ENCODE results near the gene CXADR.

The CXADR gene

DNA sequence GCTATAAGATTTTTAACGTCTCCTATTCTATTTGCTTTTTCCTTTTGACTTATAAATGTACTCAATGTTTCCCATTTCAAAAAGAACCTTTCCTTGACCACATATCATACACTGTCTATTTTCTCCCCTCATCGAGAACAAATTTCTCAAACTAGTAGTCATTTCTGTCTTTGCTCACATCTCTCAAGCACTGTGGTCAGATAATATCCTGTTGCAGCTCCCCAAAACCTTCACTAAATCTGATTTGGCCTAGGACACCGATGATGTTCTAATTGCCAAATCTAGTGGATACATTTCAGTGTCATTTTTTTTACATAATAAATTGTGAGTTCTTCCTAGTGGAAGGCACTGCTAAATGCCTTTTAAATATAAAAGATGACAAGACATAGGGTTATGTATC lies 19.4 kb downstream of the CXADR start:
- Histone ChIP-seq H3K27me3 (ENCODE audit: insufficient read depth, poor library complexity, severe bottlenecking) (no peaks in the 10 kb centered on the region), H3K27ac (replicated peaks) (no peak overlapping the region), H3K4me3 (replicated peaks; ENCODE audit: insufficient read depth, low read length) (no peak overlapping the region)
- no peak for DNase-seq (ENCODE audit: low read depth in 1 of 2, low spot score in 1 of 2)
- no peak for TF ChIP-seq GABPA (IDR thresholded peaks at IDR 0.05; ENCODE audit: low read depth)
- TF ChIP-seq, protein P1, sequence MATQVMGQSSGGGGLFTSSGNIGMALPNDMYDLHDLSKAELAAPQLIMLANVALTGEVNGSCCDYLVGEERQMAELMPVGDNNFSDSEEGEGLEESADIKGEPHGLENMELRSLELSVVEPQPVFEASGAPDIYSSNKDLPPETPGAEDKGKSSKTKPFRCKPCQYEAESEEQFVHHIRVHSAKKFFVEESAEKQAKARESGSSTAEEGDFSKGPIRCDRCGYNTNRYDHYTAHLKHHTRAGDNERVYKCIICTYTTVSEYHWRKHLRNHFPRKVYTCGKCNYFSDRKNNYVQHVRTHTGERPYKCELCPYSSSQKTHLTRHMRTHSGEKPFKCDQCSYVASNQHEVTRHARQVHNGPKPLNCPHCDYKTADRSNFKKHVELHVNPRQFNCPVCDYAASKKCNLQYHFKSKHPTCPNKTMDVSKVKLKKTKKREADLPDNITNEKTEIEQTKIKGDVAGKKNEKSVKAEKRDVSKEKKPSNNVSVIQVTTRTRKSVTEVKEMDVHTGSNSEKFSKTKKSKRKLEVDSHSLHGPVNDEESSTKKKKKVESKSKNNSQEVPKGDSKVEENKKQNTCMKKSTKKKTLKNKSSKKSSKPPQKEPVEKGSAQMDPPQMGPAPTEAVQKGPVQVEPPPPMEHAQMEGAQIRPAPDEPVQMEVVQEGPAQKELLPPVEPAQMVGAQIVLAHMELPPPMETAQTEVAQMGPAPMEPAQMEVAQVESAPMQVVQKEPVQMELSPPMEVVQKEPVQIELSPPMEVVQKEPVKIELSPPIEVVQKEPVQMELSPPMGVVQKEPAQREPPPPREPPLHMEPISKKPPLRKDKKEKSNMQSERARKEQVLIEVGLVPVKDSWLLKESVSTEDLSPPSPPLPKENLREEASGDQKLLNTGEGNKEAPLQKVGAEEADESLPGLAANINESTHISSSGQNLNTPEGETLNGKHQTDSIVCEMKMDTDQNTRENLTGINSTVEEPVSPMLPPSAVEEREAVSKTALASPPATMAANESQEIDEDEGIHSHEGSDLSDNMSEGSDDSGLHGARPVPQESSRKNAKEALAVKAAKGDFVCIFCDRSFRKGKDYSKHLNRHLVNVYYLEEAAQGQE (IDR thresholded peaks at IDR 0.05; ENCODE audit: insufficient replicate concordance, low read depth), result no peak
- no peak for TF ChIP-seq SPI1 (IDR thresholded peaks at IDR 0.05; ENCODE audit: borderline replicate concordance, low read depth)
- no peak for TF ChIP-seq POLR2AphosphoS5 (IDR thresholded peaks at IDR 0.05; ENCODE audit: low read depth)
- TF ChIP-seq, protein P2, sequence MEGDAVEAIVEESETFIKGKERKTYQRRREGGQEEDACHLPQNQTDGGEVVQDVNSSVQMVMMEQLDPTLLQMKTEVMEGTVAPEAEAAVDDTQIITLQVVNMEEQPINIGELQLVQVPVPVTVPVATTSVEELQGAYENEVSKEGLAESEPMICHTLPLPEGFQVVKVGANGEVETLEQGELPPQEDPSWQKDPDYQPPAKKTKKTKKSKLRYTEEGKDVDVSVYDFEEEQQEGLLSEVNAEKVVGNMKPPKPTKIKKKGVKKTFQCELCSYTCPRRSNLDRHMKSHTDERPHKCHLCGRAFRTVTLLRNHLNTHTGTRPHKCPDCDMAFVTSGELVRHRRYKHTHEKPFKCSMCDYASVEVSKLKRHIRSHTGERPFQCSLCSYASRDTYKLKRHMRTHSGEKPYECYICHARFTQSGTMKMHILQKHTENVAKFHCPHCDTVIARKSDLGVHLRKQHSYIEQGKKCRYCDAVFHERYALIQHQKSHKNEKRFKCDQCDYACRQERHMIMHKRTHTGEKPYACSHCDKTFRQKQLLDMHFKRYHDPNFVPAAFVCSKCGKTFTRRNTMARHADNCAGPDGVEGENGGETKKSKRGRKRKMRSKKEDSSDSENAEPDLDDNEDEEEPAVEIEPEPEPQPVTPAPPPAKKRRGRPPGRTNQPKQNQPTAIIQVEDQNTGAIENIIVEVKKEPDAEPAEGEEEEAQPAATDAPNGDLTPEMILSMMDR (IDR thresholded peaks at IDR 0.05; ENCODE audit: insufficient read depth, low read length), result no peak

DNA sequence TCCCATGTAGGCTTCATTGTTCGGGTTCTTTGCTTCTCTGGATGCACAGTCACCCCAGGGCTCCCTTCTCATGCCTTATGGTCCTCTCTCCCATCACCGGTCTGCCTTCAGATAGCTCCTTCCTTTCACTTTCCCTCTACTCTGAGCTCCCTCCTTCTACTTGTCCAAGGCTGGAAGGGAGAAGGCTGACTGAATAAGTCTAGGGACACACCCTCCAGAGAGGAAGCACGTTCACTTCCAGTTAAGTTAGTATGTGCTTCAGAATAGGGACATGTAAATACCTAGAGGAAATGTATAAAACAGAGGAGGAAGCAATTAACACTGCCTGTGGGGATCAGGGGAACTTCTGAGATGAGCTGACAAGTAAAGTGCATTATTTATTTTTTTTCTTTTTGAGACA lies 23.5 kb downstream of the CXADR start:
- TF ChIP-seq, protein P2 (IDR thresholded peaks at IDR 0.05; ENCODE audit: insufficient read depth, low read length), result no peak
- no peak for TF ChIP-seq GABPA (IDR thresholded peaks at IDR 0.05; ENCODE audit: low read depth)
- no peak for TF ChIP-seq SPI1 (IDR thresholded peaks at IDR 0.05; ENCODE audit: borderline replicate concordance, low read depth)
- TF ChIP-seq POLR2AphosphoS5 (IDR thresholded peaks at IDR 0.05; ENCODE audit: low read depth), result no peak
- TF ChIP-seq, protein P1 (IDR thresholded peaks at IDR 0.05; ENCODE audit: insufficient replicate concordance, low read depth), result no peak
- no peak overlapping the region for H3K4me3 ChIP-seq (replicated peaks; ENCODE audit: insufficient read depth, low read length)
- no peaks in the 10 kb centered on the region for H3K27me3 ChIP-seq (ENCODE audit: insufficient read depth, poor library complexity, severe bottlenecking)
- DNase-seq (ENCODE audit: low read depth in 1 of 2, low spot score in 1 of 2), result no peak
- H3K27ac ChIP-seq (replicated peaks), result no peak overlapping the region

DNA sequence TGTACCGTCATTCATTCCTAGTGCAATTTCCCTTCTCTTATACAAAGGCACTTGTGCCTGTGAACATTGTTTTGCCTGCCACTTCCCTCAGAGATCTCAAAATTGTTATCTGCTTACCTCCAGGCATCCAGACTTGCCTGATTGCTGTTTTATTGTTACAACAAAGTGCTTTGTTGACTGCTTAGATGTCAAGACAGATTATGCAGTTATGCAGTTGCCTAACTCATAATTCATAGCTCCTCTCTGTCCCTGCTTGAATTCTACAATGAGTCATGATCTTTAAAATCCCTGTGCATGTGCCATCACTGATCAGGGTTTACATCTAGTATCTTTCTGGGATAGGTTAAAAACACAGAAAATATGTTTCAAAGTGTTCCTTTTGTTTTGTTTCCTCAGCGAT lies 24.5 kb downstream of the CXADR start:
- Histone ChIP-seq H3K27ac (replicated peaks) (no peak overlapping the region), H3K4me3 (replicated peaks; ENCODE audit: insufficient read depth, low read length) (no peak overlapping the region), H3K27me3 (ENCODE audit: insufficient read depth, poor library complexity, severe bottlenecking) (no peaks in the 10 kb centered on the region)
- DNase-seq (ENCODE audit: low read depth in 1 of 2, low spot score in 1 of 2), result no peak
- no peak for TF ChIP-seq GABPA (IDR thresholded peaks at IDR 0.05; ENCODE audit: low read depth)
- TF ChIP-seq, protein P2 (IDR thresholded peaks at IDR 0.05; ENCODE audit: insufficient read depth, low read length), result no peak
- TF ChIP-seq SPI1 (IDR thresholded peaks at IDR 0.05; ENCODE audit: borderline replicate concordance, low read depth), result no peak
- TF ChIP-seq, protein P1 (IDR thresholded peaks at IDR 0.05; ENCODE audit: insufficient replicate concordance, low read depth), result no peak
- TF ChIP-seq POLR2AphosphoS5 (IDR thresholded peaks at IDR 0.05; ENCODE audit: low read depth), result no peak

Measured in HL-60 (cell line).